Retinal pigment epithelial cell (primary cell): Measurements from ENCODE around the gene ESF1.

Experiments used
- DNase-seq: peaks from one replicate; pipeline ENCODE4 v3.0.0-alpha.2; 2010; ENCODE audit warnings: low read depth
- H3K4me3 ChIP-seq: 2 replicates; pipeline ENCODE4 v1.5.1; 2011; ENCODE audit warnings: mild to moderate bottlenecking, low read length, control low read depth, moderate library complexity
- CTCF ChIP-seq: conservative IDR thresholded peaks from 2 replicates; pipeline ENCODE4 v1.5.1; 2011; ENCODE audit warnings: low read depth, low read length, control low read depth, inconsistent platforms

ESF1 gene

GRCh38 chr20:13670160-13670559 lies 114.6 kb downstream of the ESF1 start:
- no peak overlapping the region for H3K4me3 ChIP-seq
- no peak for TF ChIP-seq CTCF
- no peak for DNase-seq

DNA sequence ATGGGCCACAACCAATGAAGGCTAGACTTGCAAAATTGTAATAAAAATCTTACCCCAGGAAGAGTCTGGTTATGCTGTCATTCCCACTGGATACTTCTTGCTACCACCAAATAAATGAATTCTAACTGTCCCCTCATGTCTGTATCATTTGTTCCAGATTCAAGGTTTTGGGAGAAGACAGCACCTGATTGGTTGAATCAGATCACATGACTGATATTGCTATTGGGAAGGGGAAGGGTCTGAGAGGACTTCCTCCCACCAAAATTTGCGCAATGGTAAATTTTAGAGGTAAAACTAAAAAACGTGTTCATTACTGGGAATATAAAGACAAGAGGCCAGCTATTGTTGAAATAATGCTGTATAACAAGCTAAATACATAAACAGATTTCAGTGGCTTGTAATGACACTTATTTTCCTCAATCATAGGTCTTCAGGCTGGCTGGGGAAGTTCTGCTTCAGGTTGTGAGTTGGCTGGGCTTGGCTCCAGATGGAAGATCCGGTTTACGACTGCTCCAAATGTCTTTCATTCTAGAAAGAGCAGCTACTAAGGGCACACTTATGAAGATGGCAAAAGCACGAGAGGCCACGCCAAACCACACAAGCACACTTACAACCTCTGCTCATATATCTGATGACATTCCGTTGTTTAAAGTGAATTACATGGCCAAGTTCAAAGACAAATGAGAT lies 118.9 kb downstream of the ESF1 start:
- no peak for DNase-seq
- no peak overlapping the region for H3K4me3 ChIP-seq
- no peak for TF ChIP-seq CTCF
